Sigmoid colon (tissue), 4 donors: ENCODE results near the gene DNMT1.

ENCODE experiments used
- CTCF ChIP-seq, 4 experiments: fragments of 450-650 bp in 3 of 4; fragments of 200-600 bp in 1 of 4; IDR thresholded peaks; one replicate each; pipeline ENCODE4 v1.5.1; 2016 to 2019; ENCODE audit warnings: antibody characterized with exemption in 4 of 4, mild to moderate bottlenecking in 3 of 4, moderate library complexity in 2 of 4
- POLR2AphosphoS5 ChIP-seq, 4 donors: sonication (generic); formaldehyde crosslinking; IDR thresholded peaks; one replicate each; pipeline ENCODE4 v1.6.1; 2017; ENCODE audit warnings: antibody characterized with exemption in 4 of 4

GRCh38 chr19:10230861-10231611, 36.3 kb upstream of the DNMT1 start, which contains the start of gene S1PR2:
- TF ChIP-seq POLR2AphosphoS5 (IDR thresholded peaks at IDR 0.05), result peak; percentile 13 to 70 (median 59)
- no peak for TF ChIP-seq CTCF (IDR thresholded peaks at IDR 0.05)
